ENCODE results near the gene DMBX1.

DNA sequence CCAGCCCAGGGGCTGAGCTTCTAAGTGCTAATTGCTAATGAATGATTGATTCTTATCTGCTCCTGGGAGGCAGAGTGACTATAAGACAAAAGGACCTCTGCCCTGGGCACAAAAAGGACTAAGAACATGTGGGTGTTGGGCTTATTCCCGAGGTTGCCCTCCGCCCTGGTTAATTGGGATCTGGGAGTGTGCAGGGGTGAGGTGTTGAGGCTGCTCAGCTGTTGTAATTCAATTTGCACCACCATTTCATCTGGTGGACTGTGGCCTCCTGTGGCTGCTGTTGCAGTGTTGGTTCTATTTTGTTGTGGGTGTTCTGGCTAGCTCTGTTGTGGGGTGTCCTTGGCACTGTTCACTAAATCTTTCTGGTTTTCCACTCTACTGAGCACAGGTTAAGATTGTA lies 48.5 kb downstream of the DMBX1 start:
- no peak for TF ChIP-seq CTCF (IDR thresholded peaks at IDR 0.05)
- TF ChIP-seq POLR2A (IDR thresholded peaks at IDR 0.05): no peak
- no peak for TF ChIP-seq EP300 (IDR thresholded peaks at IDR 0.05)

Data from stomach (tissue), 4 donors.